GM18907 (cell line): ENCODE results near the gene PDZRN3.

Source experiments
- ATAC-seq: cut with Tn5 transposase; IDR thresholded peaks from one replicate; pipeline ENCODE4 v1.9.1; 2021; ENCODE audit warnings: mild to moderate bottlenecking, moderate library complexity; ENCODE audit not compliant: unreplicated experiment

PDZRN3 gene

GRCh38 chr3:73561494-73561893, 63.2 kb downstream of the PDZRN3 start:
- ATAC-seq = no peak

- no peak for ATAC-seq
Observed at GRCh38 chr3:73559749-73560148, 65.0 kb downstream of the PDZRN3 start.

- ATAC-seq = no peak
Observed at GRCh38 chr3:73558727-73559075, 66.0 kb downstream of the PDZRN3 start.

- ATAC-seq = no peak
Observed at GRCh38 chr3:73557986-73558726, 66.6 kb downstream of the PDZRN3 start.

GRCh38 chr3:73556520-73557372, 68.0 kb downstream of the PDZRN3 start:
- ATAC-seq = no peak

- ATAC-seq = no peak
Observed at GRCh38 chr3:73555076-73555475, 69.7 kb downstream of the PDZRN3 start.

- ATAC-seq = no peak
Observed at GRCh38 chr3:73552700-73553099, 72.0 kb downstream of the PDZRN3 start.

GRCh38 chr3:73550032-73550431, 74.7 kb downstream of the PDZRN3 start:
- no peak for ATAC-seq

GRCh38 chr3:73549051-73549600, 75.6 kb downstream of the PDZRN3 start:
- ATAC-seq = no peak

GRCh38 chr3:73548436-73548835, 76.3 kb downstream of the PDZRN3 start:
- ATAC-seq = no peak

- ATAC-seq = no peak
Observed at GRCh38 chr3:73547427-73548248, 77.1 kb downstream of the PDZRN3 start.

- ATAC-seq = no peak
Observed at GRCh38 chr3:73546961-73547360, 77.8 kb downstream of the PDZRN3 start.

GRCh38 chr3:73543412-73543811, 81.3 kb downstream of the PDZRN3 start:
- ATAC-seq = no peak

- ATAC-seq = no peak
Observed at GRCh38 chr3:73542136-73542535, 82.6 kb downstream of the PDZRN3 start.

- no peak for ATAC-seq
Observed at GRCh38 chr3:73540969-73541740, 83.6 kb downstream of the PDZRN3 start.

GRCh38 chr3:73538486-73538885, 86.3 kb downstream of the PDZRN3 start:
- no peak for ATAC-seq

GRCh38 chr3:73536952-73537351, 87.8 kb downstream of the PDZRN3 start:
- ATAC-seq = no peak

GRCh38 chr3:73536336-73536895, 88.3 kb downstream of the PDZRN3 start:
- ATAC-seq = no peak

- ATAC-seq = no peak
Observed at GRCh38 chr3:73535931-73536330, 88.8 kb downstream of the PDZRN3 start.

- ATAC-seq = no peak
Observed at GRCh38 chr3:73535137-73535536, 89.6 kb downstream of the PDZRN3 start.
